K562 (cell line): ENCODE measurements around the gene CHRM1. TPM values are rescaled to one million over a fixed set of nuclear protein-coding genes. Genes with fewer than 3 reads are reported as not detected.

ENCODE experiments used
- BHLHE40 ChIP-seq: IDR thresholded peaks from 2 replicates; pipeline ENCODE4 v1.6.1; 2011; ENCODE audit warnings: low read length, improper control_type of control experiment
- CREB3 ChIP-seq: fragments of 450-650 bp; conservative IDR thresholded peaks from 2 replicates; pipeline ENCODE4 v1.6.1; 2016; ENCODE audit warnings: missing genetic modification characterization, low read depth, mild to moderate bottlenecking, missing compliant biosample characterization, moderate library complexity
- E4F1 ChIP-seq: fragments of 250-450 bp; sonication (Bioruptor Pico); IDR thresholded peaks from 2 replicates; pipeline ENCODE4 v1.5.0; 2021; ENCODE audit warnings: mild to moderate bottlenecking, borderline replicate concordance
- HNRNPH1 ChIP-seq: fragments of 200-400 bp; formaldehyde crosslinking; optimal IDR thresholded peaks from 2 replicates; pipeline ENCODE3; 2017; ENCODE audit warnings: low read depth, mild to moderate bottlenecking, low read length, moderate library complexity
- MLX ChIP-seq, 2 experiments: fragments of 450-650 bp in 1 of 2; sonication (generic) in 1 of 2; formaldehyde crosslinking; conservative IDR thresholded peaks; 2 replicates each; pipeline versions ENCODE4 v1.4.0 to v1.8.1; 2020 to 2022; ENCODE audit warnings: mild to moderate bottlenecking in 1 of 2, missing genetic modification reagents in 1 of 2
- PBX2 ChIP-seq, 2 experiments: IDR thresholded peaks in 1 of 2; conservative IDR thresholded peaks in 1 of 2; 2 replicates each; pipeline ENCODE4 v1.6.1; 2016; ENCODE audit warnings: low read depth in 2 of 2, mild to moderate bottlenecking in 1 of 2, missing compliant biosample characterization in 1 of 2, missing genetic modification characterization in 1 of 2, moderate library complexity in 1 of 2
- SRSF7 ChIP-seq: fragments of 200-400 bp; formaldehyde crosslinking; optimal IDR thresholded peaks from 2 replicates; pipeline ENCODE3; 2017; ENCODE audit warnings: mild to moderate bottlenecking, low read depth, low read length
- ZBTB5 ChIP-seq: fragments of 450-650 bp; IDR thresholded peaks from 2 replicates; pipeline ENCODE4 v1.6.1; 2017; ENCODE audit warnings: antibody characterized with exemption
- ZNF224 ChIP-seq: sonication (generic); formaldehyde crosslinking; IDR thresholded peaks from 2 replicates; pipeline ENCODE4 v1.8.0; 2022; ENCODE audit warnings: mild to moderate bottlenecking, missing genetic modification reagents
- ZNF507 ChIP-seq: conservative IDR thresholded peaks from 2 replicates; pipeline ENCODE4 v1.6.1; 2017; ENCODE audit warnings: missing genetic modification characterization, missing compliant biosample characterization
- ZNF57 ChIP-seq: fragments of 450-650 bp; formaldehyde crosslinking; IDR thresholded peaks from 2 replicates; pipeline ENCODE4 v1.4.0; 2020; ENCODE audit warnings: mild to moderate bottlenecking, moderate library complexity
- ZNF609 ChIP-seq: sonication (generic); formaldehyde crosslinking; IDR thresholded peaks from 2 replicates; pipeline ENCODE4 v1.8.1; 2023; ENCODE audit warnings: missing genetic modification reagents, mild to moderate bottlenecking, borderline replicate concordance
- polyA plus RNA-seq, 8 experiments: library from polyadenylated mRNA; depleted of rRNA in 4 of 8; stranded (reverse) in 5 of 8; unstranded in 3 of 8; fragments of >200 nt; fragmentation: Nextera tagmentation in 2 of 8; fragmentation: Illumina TruSeq in 1 of 8; extraction: Ambion mirVana in 2 of 8; extraction: Trizol in 1 of 8; gene quantifications; 2 replicates each; pipeline versions ENCODE4 v1.2.1 to v1.2.3, GENCODE V29; 2011 to 2014; ENCODE audit warnings: inconsistent platforms in 1 of 8, missing spikeins in 1 of 8
- total RNA-seq, 7 experiments: library from RNA; depleted of rRNA in 6 of 7; stranded (reverse); fragments of >200 nt in 6 of 7; fragmentation: Illumina TruSeq in 2 of 7; extraction: Trizol in 2 of 7; gene quantifications; 2 replicates each; pipeline versions ENCODE4 v1.2.1 to v1.2.3, GENCODE V29; 2011 to 2021; ENCODE audit warnings: low replicate concordance in 1 of 7

CHRM1 gene
- total and polyA plus RNA-seq, 9 of the 15 experiments (the other 6 are each of a cell fraction or from before 2014, with no cell fraction given) = not detected

- TF ChIP-seq E4F1 (CRISPR knock-in tag) (no peak), HNRNPH1 (no peak), MLX (CRISPR knock-in tag; conservative IDR thresholded peaks at IDR 0.05) (no peak; a peak in 1 of 4 replicates), ZNF507 (no peak), ZBTB5 (no peak), PBX2 (CRISPR knock-in tag; IDR thresholded peaks at IDR 0.05; ENCODE audit: low read depth) (no peak), PBX2 (tag; conservative IDR thresholded peaks at IDR 0.05; ENCODE audit: low read depth) (no peak), SRSF7 (no peak), ZNF609 (CRISPR knock-in tag) (no peak), ZNF57 (no peak), BHLHE40 (peak; percentile 21; the same call in 1 of the 2 replicates), CREB3 (tag) (no peak), ZNF224 (CRISPR knock-in tag) (no peak)
Measured at GRCh38 chr11:62880231-62880802, 40.8 kb downstream of the CHRM1 start (continued).
